CD14-positive monocyte (primary cell): ENCODE measurements around the gene PUDP. TPM values are rescaled to one million over a fixed set of nuclear protein-coding genes. Genes with fewer than 3 reads are reported as not detected.

Source experiments
- DNase-seq, 3 donors: peaks; one replicate each; pipeline ENCODE4 v3.0.0-alpha.2; 2011 to 2022
- H2AFZ ChIP-seq: 2 replicates; pipeline ENCODE4 v1.6.0; 2012; ENCODE audit warnings: mild to moderate bottlenecking, low read depth, low read length, inconsistent platforms; ENCODE audit not compliant: insufficient read depth, poor library complexity, severe bottlenecking
- H3K27ac ChIP-seq, 2 donors: 1 replicate in 1 of 2; 2 replicates in 1 of 2; pipeline ENCODE4 v1.5.1; 2012 to 2013; ENCODE audit warnings: low read length in 2 of 2, control low read depth in 1 of 2, inconsistent platforms in 1 of 2, low read depth in 1 of 2, mild to moderate bottlenecking in 1 of 2
- H3K27me3 ChIP-seq, 2 donors: one replicate each; pipeline versions ENCODE4 v1.6.0 to v1.6.1; 2011 to 2013; ENCODE audit warnings: low read length in 2 of 2; ENCODE audit not compliant: control insufficient read depth in 2 of 2, insufficient read depth in 2 of 2
- H3K36me3 ChIP-seq, 2 donors: replicated peaks in 1 of 2; 1 replicate in 1 of 2; 2 replicates in 1 of 2; pipeline versions ENCODE4 v1.5.1 to v1.6.1; 2012 to 2013; ENCODE audit warnings: low read length in 2 of 2, control low read depth in 1 of 2, inconsistent platforms in 1 of 2, mild to moderate bottlenecking in 1 of 2; ENCODE audit not compliant: insufficient read depth in 2 of 2, control insufficient read depth in 1 of 2
- H3K4me1 ChIP-seq, 2 donors: 1 replicate in 1 of 2; 2 replicates in 1 of 2; pipeline versions ENCODE4 v1.5.1 to v1.6.1; 2012 to 2013; ENCODE audit warnings: low read length in 2 of 2, control low read depth in 1 of 2, inconsistent platforms in 1 of 2, mild to moderate bottlenecking in 1 of 2, moderate library complexity in 1 of 2; ENCODE audit not compliant: insufficient read depth in 2 of 2, control insufficient read depth in 1 of 2
- H3K4me2 ChIP-seq: replicated peaks from 2 replicates; pipeline ENCODE3; 2012; ENCODE audit warnings: low read length, moderate library complexity, mild to moderate bottlenecking; ENCODE audit not compliant: poor library complexity, severe bottlenecking; ENCODE audit errors: extremely low read depth
- H3K4me3 ChIP-seq, 3 experiments: fragments of 200-600 bp in 1 of 3; sonication (generic) in 1 of 3; replicated peaks in 1 of 3; 1 replicate in 2 of 3; 2 replicates in 1 of 3; pipeline ENCODE4 v1.5.1; 2011 to 2013; ENCODE audit warnings: low read length in 3 of 3, mild to moderate bottlenecking in 3 of 3, control low read depth in 2 of 3, low read depth in 2 of 3, inconsistent platforms in 1 of 3, moderate library complexity in 1 of 3
- H3K79me2 ChIP-seq: 2 replicates; pipeline ENCODE4 v1.6.0; 2012; ENCODE audit warnings: mild to moderate bottlenecking, control low read depth, inconsistent platforms, low read length, moderate library complexity; ENCODE audit not compliant: insufficient read depth
- H3K9ac ChIP-seq: 2 replicates; pipeline ENCODE4 v1.6.0; 2017; ENCODE audit warnings: low read length, mild to moderate bottlenecking; ENCODE audit not compliant: insufficient read depth, poor library complexity, severe bottlenecking
- H3K9me3 ChIP-seq, 2 donors: replicated peaks in 1 of 2; 1 replicate in 1 of 2; 2 replicates in 1 of 2; pipeline versions ENCODE4 v1.5.1 to v1.6.1; 2012 to 2013; ENCODE audit warnings: low read length in 2 of 2, control low read depth in 1 of 2; ENCODE audit not compliant: control insufficient read depth in 1 of 2, insufficient read depth in 1 of 2
- H4K20me1 ChIP-seq: 2 replicates; pipeline ENCODE4 v1.6.0; 2012; ENCODE audit warnings: mild to moderate bottlenecking, low read length, control low read depth, moderate library complexity; ENCODE audit not compliant: insufficient read depth
- H3K27ac Mint-ChIP-seq, 7 donors: one replicate each; pipeline ENCODE4 v1.8.0; 2020; ENCODE audit warnings: mild to moderate bottlenecking in 7 of 7, mixed read lengths in 7 of 7, moderate library complexity in 6 of 7, inconsistent platforms in 2 of 7
- H3K27me3 Mint-ChIP-seq, 3 donors: one replicate each; pipeline ENCODE4 v1.8.0; 2021 to 2022; ENCODE audit warnings: low read depth in 3 of 3, mild to moderate bottlenecking in 3 of 3, mixed read lengths in 3 of 3, moderate library complexity in 3 of 3, inconsistent platforms in 1 of 3
- H3K36me3 Mint-ChIP-seq, 2 donors: one replicate each; pipeline ENCODE4 v1.8.0; 2020; ENCODE audit warnings: mixed read lengths in 2 of 2, inconsistent platforms in 1 of 2, mild to moderate bottlenecking in 1 of 2
- H3K4me1 Mint-ChIP-seq: one replicate; pipeline ENCODE4 v1.8.0; 2020; ENCODE audit warnings: mild to moderate bottlenecking, mixed read lengths
- H3K4me3 Mint-ChIP-seq, 2 donors: one replicate each; pipeline ENCODE4 v1.8.0; 2020; ENCODE audit warnings: mild to moderate bottlenecking in 2 of 2, mixed read lengths in 2 of 2, moderate library complexity in 1 of 2
- H3K9me3 Mint-ChIP-seq, 7 donors: one replicate each; pipeline ENCODE4 v1.8.0; 2020 to 2022; ENCODE audit warnings: mixed read lengths in 7 of 7, mild to moderate bottlenecking in 6 of 7, moderate library complexity in 6 of 7, inconsistent platforms in 2 of 7
- CTCF ChIP-seq: fragments of 200-600 bp; IDR thresholded peaks from one replicate; pipeline ENCODE4 v1.8.0; 2022; ENCODE audit warnings: antibody characterized with exemption, mild to moderate bottlenecking
- WGBS: methylation state at CpG from one replicate; pipeline ENCODE4 v1.1.5; 2013; ENCODE audit warnings: missing lambda C conversion rate; ENCODE audit not compliant: insufficient coverage; 5-methylcytosine and 5-hydroxymethylcytosine counted together
- intact Hi-C, 2 donors: fragments of 100-400 bp; cut with micrococcal nuclease; formaldehyde crosslinking; loops; one replicate each; pipeline versions ENCODE4 v1.15.0 to v1.15.1; 2023
- polyA plus RNA-seq, 3 donors: library from polyadenylated mRNA; depleted of rRNA in 1 of 3; unstranded in 2 of 3; stranded (reverse) in 1 of 3; fragments of 300-500 nt in 2 of 3; fragments of >200 nt in 1 of 3; fragmentation: Illumina TruSeq in 2 of 3; gene quantifications; 1 replicate in 2 of 3; 2 replicates in 1 of 3; pipeline ENCODE4 v1.2.3, GENCODE V29; 2012 to 2021

The PUDP gene
- polyA plus RNA-seq, 3 donors: 21.4 to 49.5 (median 45.4) TPM

- Histone ChIP-seq H3K4me2 (no peak overlapping the region), H3K27ac (no peak overlapping the region), H3K9ac (no peak overlapping the region), H4K20me1 (peaks cover 61% of the 10 kb centered on the region), H3K4me3 (no peak overlapping the region), H2AFZ (no peak overlapping the region), H3K9me3 (no peaks in the 10 kb centered on the region), H3K79me2 (peaks cover 11% of the 10 kb centered on the region), H3K36me3 (peaks cover 3 to 95% of the 10 kb centered on the region in 2 donors), H3K27me3 (no peaks in the 10 kb centered on the region), H3K4me1 (no peaks in the 10 kb centered on the region)
- no peaks in the 10 kb centered on the region for H3K4me1 Mint-ChIP-seq
- peaks cover 18 to 69% of the 10 kb centered on the region in 2 donors for H3K36me3 Mint-ChIP-seq
- TF ChIP-seq CTCF: no peak
- no peak overlapping the region for H3K27ac Mint-ChIP-seq
- peaks cover 0 to 2% (median 0%) of the 10 kb centered on the region in 3 donors for H3K27me3 Mint-ChIP-seq
- H3K4me3 Mint-ChIP-seq: no peak overlapping the region
- WGBS: no CpG with 5 or more reads among the region's 1 CpG
- DNase-seq: no peak
- H3K9me3 Mint-ChIP-seq: peaks cover 0 to 3% (median 0%) of the 10 kb centered on the region in 7 donors
- intact Hi-C loops: no loop called here
Observed at GRCh38 chrX:7062903-7063302, 85.0 kb downstream of the PUDP start.

GRCh38 chrX:7062276-7062675 lies 85.7 kb downstream of the PUDP start:
- Histone ChIP-seq H3K4me2 (no peak overlapping the region), H3K36me3 (peaks cover 5 to 95% of the 10 kb centered on the region in 2 donors), H3K9me3 (no peaks in the 10 kb centered on the region), H3K4me1 (no peaks in the 10 kb centered on the region), H3K79me2 (peaks cover 11% of the 10 kb centered on the region), H3K27me3 (no peaks in the 10 kb centered on the region), H3K4me3 (no peak overlapping the region), H3K27ac (no peak overlapping the region), H2AFZ (no peak overlapping the region), H4K20me1 (peaks cover 55% of the 10 kb centered on the region), H3K9ac (no peak overlapping the region)
- WGBS: 100% methylated on average over 1 of the region's 1 CpG
- peaks cover 23 to 69% of the 10 kb centered on the region in 2 donors for H3K36me3 Mint-ChIP-seq
- TF ChIP-seq CTCF: no peak
- H3K4me1 Mint-ChIP-seq: no peaks in the 10 kb centered on the region
- H3K4me3 Mint-ChIP-seq: no peak overlapping the region
- intact Hi-C loops: no loop called here
- peaks cover 0 to 2% (median 0%) of the 10 kb centered on the region in 3 donors for H3K27me3 Mint-ChIP-seq
- H3K9me3 Mint-ChIP-seq: peaks cover 0 to 4% (median 0%) of the 10 kb centered on the region in 7 donors
- no peak for DNase-seq
- H3K27ac Mint-ChIP-seq: peak overlapping the region in 2 of 7 donors; percentile 18 to 26
